K562 (cell line): Measurements from ENCODE around the gene NEU1.

Source experiments
- CTCF ChIP-seq, 3 experiments: IDR thresholded peaks in 2 of 3; conservative IDR thresholded peaks in 1 of 3; 2 replicates each; pipeline ENCODE4 v1.5.1; 2011 to 2012; ENCODE audit warnings: low read length in 3 of 3, mild to moderate bottlenecking in 3 of 3, control low read depth in 2 of 3, improper control_type of control experiment in 1 of 3, inconsistent platforms in 1 of 3, low read depth in 1 of 3, mixed read lengths in 1 of 3, moderate library complexity in 1 of 3; ENCODE audit not compliant: insufficient read depth in 2 of 3
- ELF1 ChIP-seq: fragments of 200-800 bp; sonication (Bioruptor generic); IDR thresholded peaks from 2 replicates; pipeline ENCODE4 v1.6.1; 2016; ENCODE audit warnings: missing genetic modification characterization, missing compliant biosample characterization
- KLF16 ChIP-seq: IDR thresholded peaks from 2 replicates; pipeline ENCODE4 v1.6.1; 2016; ENCODE audit warnings: antibody characterized with exemption
- SRF ChIP-seq, 2 experiments: fragments of 250-450, 450-650 bp in 1 of 2; sonication (Bioruptor Pico) in 1 of 2; sonication (generic) in 1 of 2; formaldehyde crosslinking; IDR thresholded peaks; 2 replicates each; pipeline versions ENCODE4 v1.5.0 to v1.5.1; 2020 to 2022; ENCODE audit warnings: mild to moderate bottlenecking in 1 of 2, missing genetic modification reagents in 1 of 2
- ZNF12 ChIP-seq: sonication (generic); formaldehyde crosslinking; IDR thresholded peaks from 2 replicates; pipeline ENCODE4 v1.4.0; 2020; ENCODE audit warnings: mild to moderate bottlenecking, missing genetic modification reagents
- ZNF316 ChIP-seq: fragments of 450-650 bp; IDR thresholded peaks from 2 replicates; pipeline ENCODE4 v1.6.1; 2016
- TF ChIP-seq, protein P1 (sequence below): sonication (generic); formaldehyde crosslinking; IDR thresholded peaks from 2 replicates; pipeline ENCODE4 v1.8.0; 2023; ENCODE audit warnings: mild to moderate bottlenecking, missing genetic modification reagents
- TF ChIP-seq, protein P2 (sequence below), 2 experiments: fragments of 450-650 bp; formaldehyde crosslinking in 1 of 2; IDR thresholded peaks; 2 replicates each; pipeline versions ENCODE4 v1.4.0 to v1.6.1; 2014 to 2020; ENCODE audit warnings: mild to moderate bottlenecking in 2 of 2, borderline replicate concordance in 1 of 2, low read depth in 1 of 2
- TF ChIP-seq, protein P3 (sequence below): fragments of 450-650 bp; formaldehyde crosslinking; IDR thresholded peaks from 2 replicates; pipeline ENCODE4 v1.4.0; 2020; ENCODE audit warnings: mild to moderate bottlenecking, moderate library complexity

GRCh38 chr6:31864818-31865204, 2.2 kb upstream of the NEU1 start:
- TF ChIP-seq ZNF316 (no peak), ELF1 (no peak), CTCF (IDR thresholded peaks at IDR 0.05 in 2 of 3, conservative IDR thresholded peaks at IDR 0.05 in 1 of 3; ENCODE audit: insufficient read depth in 2 of 3, low read depth in 1 of 3, low read length in 3 of 3) (no peak), SRF (CRISPR knock-in tag; IDR thresholded peaks at IDR 0.05) (no peak), KLF16 (no peak), ZNF12 (CRISPR knock-in tag) (no peak)
- TF ChIP-seq, protein P1, sequence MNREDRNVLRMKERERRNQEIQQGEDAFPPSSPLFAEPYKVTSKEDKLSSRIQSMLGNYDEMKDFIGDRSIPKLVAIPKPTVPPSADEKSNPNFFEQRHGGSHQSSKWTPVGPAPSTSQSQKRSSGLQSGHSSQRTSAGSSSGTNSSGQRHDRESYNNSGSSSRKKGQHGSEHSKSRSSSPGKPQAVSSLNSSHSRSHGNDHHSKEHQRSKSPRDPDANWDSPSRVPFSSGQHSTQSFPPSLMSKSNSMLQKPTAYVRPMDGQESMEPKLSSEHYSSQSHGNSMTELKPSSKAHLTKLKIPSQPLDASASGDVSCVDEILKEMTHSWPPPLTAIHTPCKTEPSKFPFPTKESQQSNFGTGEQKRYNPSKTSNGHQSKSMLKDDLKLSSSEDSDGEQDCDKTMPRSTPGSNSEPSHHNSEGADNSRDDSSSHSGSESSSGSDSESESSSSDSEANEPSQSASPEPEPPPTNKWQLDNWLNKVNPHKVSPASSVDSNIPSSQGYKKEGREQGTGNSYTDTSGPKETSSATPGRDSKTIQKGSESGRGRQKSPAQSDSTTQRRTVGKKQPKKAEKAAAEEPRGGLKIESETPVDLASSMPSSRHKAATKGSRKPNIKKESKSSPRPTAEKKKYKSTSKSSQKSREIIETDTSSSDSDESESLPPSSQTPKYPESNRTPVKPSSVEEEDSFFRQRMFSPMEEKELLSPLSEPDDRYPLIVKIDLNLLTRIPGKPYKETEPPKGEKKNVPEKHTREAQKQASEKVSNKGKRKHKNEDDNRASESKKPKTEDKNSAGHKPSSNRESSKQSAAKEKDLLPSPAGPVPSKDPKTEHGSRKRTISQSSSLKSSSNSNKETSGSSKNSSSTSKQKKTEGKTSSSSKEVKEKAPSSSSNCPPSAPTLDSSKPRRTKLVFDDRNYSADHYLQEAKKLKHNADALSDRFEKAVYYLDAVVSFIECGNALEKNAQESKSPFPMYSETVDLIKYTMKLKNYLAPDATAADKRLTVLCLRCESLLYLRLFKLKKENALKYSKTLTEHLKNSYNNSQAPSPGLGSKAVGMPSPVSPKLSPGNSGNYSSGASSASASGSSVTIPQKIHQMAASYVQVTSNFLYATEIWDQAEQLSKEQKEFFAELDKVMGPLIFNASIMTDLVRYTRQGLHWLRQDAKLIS: no peak
- TF ChIP-seq, protein P2, sequence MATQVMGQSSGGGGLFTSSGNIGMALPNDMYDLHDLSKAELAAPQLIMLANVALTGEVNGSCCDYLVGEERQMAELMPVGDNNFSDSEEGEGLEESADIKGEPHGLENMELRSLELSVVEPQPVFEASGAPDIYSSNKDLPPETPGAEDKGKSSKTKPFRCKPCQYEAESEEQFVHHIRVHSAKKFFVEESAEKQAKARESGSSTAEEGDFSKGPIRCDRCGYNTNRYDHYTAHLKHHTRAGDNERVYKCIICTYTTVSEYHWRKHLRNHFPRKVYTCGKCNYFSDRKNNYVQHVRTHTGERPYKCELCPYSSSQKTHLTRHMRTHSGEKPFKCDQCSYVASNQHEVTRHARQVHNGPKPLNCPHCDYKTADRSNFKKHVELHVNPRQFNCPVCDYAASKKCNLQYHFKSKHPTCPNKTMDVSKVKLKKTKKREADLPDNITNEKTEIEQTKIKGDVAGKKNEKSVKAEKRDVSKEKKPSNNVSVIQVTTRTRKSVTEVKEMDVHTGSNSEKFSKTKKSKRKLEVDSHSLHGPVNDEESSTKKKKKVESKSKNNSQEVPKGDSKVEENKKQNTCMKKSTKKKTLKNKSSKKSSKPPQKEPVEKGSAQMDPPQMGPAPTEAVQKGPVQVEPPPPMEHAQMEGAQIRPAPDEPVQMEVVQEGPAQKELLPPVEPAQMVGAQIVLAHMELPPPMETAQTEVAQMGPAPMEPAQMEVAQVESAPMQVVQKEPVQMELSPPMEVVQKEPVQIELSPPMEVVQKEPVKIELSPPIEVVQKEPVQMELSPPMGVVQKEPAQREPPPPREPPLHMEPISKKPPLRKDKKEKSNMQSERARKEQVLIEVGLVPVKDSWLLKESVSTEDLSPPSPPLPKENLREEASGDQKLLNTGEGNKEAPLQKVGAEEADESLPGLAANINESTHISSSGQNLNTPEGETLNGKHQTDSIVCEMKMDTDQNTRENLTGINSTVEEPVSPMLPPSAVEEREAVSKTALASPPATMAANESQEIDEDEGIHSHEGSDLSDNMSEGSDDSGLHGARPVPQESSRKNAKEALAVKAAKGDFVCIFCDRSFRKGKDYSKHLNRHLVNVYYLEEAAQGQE (IDR thresholded peaks at IDR 0.05; ENCODE audit: borderline replicate concordance): no peak
- TF ChIP-seq, protein P2 (CRISPR knock-in tag; IDR thresholded peaks at IDR 0.05; ENCODE audit: low read depth): no peak
- TF ChIP-seq, protein P3, sequence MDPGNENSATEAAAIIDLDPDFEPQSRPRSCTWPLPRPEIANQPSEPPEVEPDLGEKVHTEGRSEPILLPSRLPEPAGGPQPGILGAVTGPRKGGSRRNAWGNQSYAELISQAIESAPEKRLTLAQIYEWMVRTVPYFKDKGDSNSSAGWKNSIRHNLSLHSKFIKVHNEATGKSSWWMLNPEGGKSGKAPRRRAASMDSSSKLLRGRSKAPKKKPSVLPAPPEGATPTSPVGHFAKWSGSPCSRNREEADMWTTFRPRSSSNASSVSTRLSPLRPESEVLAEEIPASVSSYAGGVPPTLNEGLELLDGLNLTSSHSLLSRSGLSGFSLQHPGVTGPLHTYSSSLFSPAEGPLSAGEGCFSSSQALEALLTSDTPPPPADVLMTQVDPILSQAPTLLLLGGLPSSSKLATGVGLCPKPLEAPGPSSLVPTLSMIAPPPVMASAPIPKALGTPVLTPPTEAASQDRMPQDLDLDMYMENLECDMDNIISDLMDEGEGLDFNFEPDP (CRISPR knock-in tag): no peak
